Heart right ventricle (tissue), 16 donors: ENCODE data around the gene PVALEF. TPM values are rescaled to one million over a fixed set of nuclear protein-coding genes. Genes with fewer than 3 reads are reported as not detected.

Source experiments
- ATAC-seq, 8 donors: fragments of 200-7000 bp; cut with Tn5 transposase; one replicate each; pipeline ENCODE4 v1.9.1; 2020; ENCODE audit warnings: mild to moderate bottlenecking in 8 of 8, moderate library complexity in 8 of 8, moderate number of reproducible peaks in 1 of 8
- DNase-seq, 2 donors: peaks; one replicate each; pipeline ENCODE4 v3.0.0-alpha.2; 2020
- H3K27ac ChIP-seq, 10 donors: fragments of 200-600 bp; sonication (generic) in 2 of 10; one replicate each; pipeline versions ENCODE4 v1.5.0 to v1.8.0; 2020 to 2022; ENCODE audit warnings: mild to moderate bottlenecking in 3 of 10
- H3K27me3 ChIP-seq, 7 donors: fragments of 200-600 bp; one replicate each; pipeline ENCODE4 v1.8.0; 2021 to 2022; ENCODE audit warnings: mild to moderate bottlenecking in 2 of 7
- H3K36me3 ChIP-seq, 9 donors: fragments of 200-600 bp; sonication (generic) in 1 of 9; one replicate each; pipeline versions ENCODE4 v1.5.0 to v1.8.0; 2020 to 2022; ENCODE audit warnings: mild to moderate bottlenecking in 2 of 9
- H3K4me1 ChIP-seq, 9 donors: fragments of 200-600 bp; sonication (generic) in 1 of 9; one replicate each; pipeline versions ENCODE4 v1.5.0 to v1.8.0; 2020 to 2022; ENCODE audit warnings: mild to moderate bottlenecking in 4 of 9
- H3K4me3 ChIP-seq, 10 donors: fragments of 200-600 bp; sonication (generic) in 2 of 10; one replicate each; pipeline versions ENCODE4 v1.5.0 to v1.8.0; 2020 to 2022; ENCODE audit warnings: mild to moderate bottlenecking in 7 of 10, moderate library complexity in 2 of 10
- H3K9me3 ChIP-seq, 11 donors: fragments of 200-600 bp in 10 of 11; sonication (generic) in 2 of 11; one replicate each; pipeline versions ENCODE4 v1.5.0 to v1.8.0; 2013 to 2022; ENCODE audit warnings: mild to moderate bottlenecking in 2 of 11, control low read depth in 1 of 11, moderate library complexity in 1 of 11
- WGBS, 2 donors: extraction: QIAGEN DNeasy Blood & Tissue Kit; methylation state at CpG; one replicate each; pipeline ENCODE4 v1.1.7; 2013; ENCODE audit warnings: inconsistent platforms in 1 of 2; 5-methylcytosine and 5-hydroxymethylcytosine counted together
- intact Hi-C, 10 donors: fragments of 100-400 bp; cut with DNase I; formaldehyde crosslinking; loops; one replicate each; pipeline versions ENCODE4 v1.11.1 to v1.14.2; 2022
- polyA plus RNA-seq, 2 donors: library from polyadenylated mRNA; stranded (reverse); fragments of 200-250 nt; gene quantifications; one replicate each; pipeline ENCODE4 v1.2.3, GENCODE V29; 2013
- total RNA-seq, 10 donors: library from RNA; stranded (reverse); fragmentation: NEBNext Ultra II Directional in 3 of 10; extraction: Animal tissue kit (Norgen Biotek cat#: 25700) in 3 of 10; gene quantifications; one replicate each; pipeline versions ENCODE4 v1.2.1 to v1.2.4, GENCODE V29; 2021 to 2023
- TF ChIP-seq, protein P1 (sequence below), 9 donors: fragments of 200-600 bp; sonication (generic) in 2 of 9; IDR thresholded peaks; one replicate each; pipeline versions ENCODE4 v1.5.0 to v1.8.0; 2021 to 2022; ENCODE audit warnings: antibody characterized with exemption in 9 of 9, mild to moderate bottlenecking in 5 of 9, moderate library complexity in 1 of 9
- donor health status: Arrhythmogenic right ventricular cardiomyopathy.
- donor health status: ischemic (EF 13 %, LVEDD 7.1; RV severe dilation, severe dysfunction).
- donor health status: healthy with polysubstance abuse.
- donor health status: DM: no; HTN: yes; CAD: no.
- donor health status: DM: no; HTN: no; CAD: no.
- donor health status: ischemic (EF 25% LVEDD 6.9; RV normal size, moderate dysfunction).
- donor health status: ischemic (EF 25% LVEDD 5.7; RV mildly dilated, moderate dysfunction).
- donor health status: healthy.
- donor health status: DM: yes; HTN: yes; CAD: no.
- donor health status: Ischemic cardiomyopathy.
- donor health status: ischemic (EF 35%, LVEDD 5.7; RV mildly dilated, moderate dysfunction).
- donor health status: nonischemic (EF 11% LVEDD 7.7; RV severe dilation, severe dysfunction).
- donor health status: DM: yes; HTN: yes; CAD: no.
- donor health status: PGD.
- donor health status: ischemic (EF 29% LVEDD 5.4; RV normal size, mild dysfunction).
- donor health status: nonischemic (EF 23%, LVEDD 6.1; RV moderate dilation, normal function).

PVALEF gene
- total and polyA plus RNA-seq, 12 donors, result not detected

DNA sequence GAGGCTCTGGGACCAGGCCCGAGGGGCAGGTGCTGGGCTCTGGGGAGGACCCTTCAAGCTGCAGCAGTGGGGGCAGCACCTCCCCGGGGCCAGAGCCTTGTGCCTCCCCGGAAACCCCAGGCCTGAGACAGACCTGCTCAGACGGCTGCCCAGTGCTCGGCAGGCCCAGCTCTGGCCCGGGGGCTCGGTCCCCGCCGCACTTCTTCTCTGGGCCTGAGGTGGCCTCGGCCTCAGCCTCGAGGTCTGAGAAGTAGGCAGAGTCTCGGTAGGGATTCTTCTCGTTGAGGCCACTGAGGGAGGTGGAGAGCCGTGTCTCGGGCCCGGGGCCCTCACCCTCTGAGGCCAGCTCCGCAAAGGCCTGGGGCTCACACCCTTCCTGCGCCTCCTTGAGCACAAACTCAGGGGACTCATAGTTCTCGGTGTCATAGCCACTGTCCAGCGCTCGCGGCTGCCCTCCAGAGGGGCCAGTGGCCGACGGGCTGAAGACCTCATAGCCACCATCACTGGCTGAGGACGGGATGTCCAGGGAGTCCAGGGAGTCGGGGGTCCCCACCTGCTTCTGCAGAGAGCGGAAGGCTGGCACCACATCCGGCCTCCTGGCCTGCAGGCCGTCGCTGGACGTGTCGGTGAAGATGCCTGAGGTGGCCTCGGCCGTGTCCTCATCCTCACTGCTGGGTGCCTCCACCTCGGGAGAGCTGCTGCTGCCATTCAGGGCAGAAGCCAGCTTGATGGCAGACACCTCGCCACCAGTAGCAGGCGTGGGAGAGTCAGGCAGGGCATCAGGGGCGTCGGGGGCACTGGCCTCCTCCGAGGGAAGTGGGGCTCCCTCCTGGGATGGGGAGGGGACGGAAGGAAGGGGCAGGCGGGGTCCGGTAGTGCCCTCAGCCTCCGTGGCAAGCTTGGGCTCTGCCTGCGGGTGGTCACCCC, 44.3 kb upstream of the PVALEF start:
- DNase-seq, result no peak
- Histone ChIP-seq H3K4me1 (peaks cover 3 to 19% (median 15%) of the 10 kb centered on the region in 9 donors), H3K36me3 (peaks cover 0 to 12% (median 0%) of the 10 kb centered on the region in 9 donors), H3K27me3 (peaks cover 0 to 36% (median 14%) of the 10 kb centered on the region in 7 donors), H3K9me3 (no peaks in the 10 kb centered on the region), H3K4me3 (no peak overlapping the region), H3K27ac (no peak overlapping the region)
- intact Hi-C loops, result no loop called here
- TF ChIP-seq, protein P1, sequence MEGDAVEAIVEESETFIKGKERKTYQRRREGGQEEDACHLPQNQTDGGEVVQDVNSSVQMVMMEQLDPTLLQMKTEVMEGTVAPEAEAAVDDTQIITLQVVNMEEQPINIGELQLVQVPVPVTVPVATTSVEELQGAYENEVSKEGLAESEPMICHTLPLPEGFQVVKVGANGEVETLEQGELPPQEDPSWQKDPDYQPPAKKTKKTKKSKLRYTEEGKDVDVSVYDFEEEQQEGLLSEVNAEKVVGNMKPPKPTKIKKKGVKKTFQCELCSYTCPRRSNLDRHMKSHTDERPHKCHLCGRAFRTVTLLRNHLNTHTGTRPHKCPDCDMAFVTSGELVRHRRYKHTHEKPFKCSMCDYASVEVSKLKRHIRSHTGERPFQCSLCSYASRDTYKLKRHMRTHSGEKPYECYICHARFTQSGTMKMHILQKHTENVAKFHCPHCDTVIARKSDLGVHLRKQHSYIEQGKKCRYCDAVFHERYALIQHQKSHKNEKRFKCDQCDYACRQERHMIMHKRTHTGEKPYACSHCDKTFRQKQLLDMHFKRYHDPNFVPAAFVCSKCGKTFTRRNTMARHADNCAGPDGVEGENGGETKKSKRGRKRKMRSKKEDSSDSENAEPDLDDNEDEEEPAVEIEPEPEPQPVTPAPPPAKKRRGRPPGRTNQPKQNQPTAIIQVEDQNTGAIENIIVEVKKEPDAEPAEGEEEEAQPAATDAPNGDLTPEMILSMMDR (IDR thresholded peaks at IDR 0.05), result no peak
- ATAC-seq, result no peak
- WGBS, 2 donors, result 79 to 81% methylated on average over 45 of the region's 45 CpGs

- H3K27me3 ChIP-seq, result peaks cover 0 to 36% (median 14%) of the 10 kb centered on the region in 7 donors
- H3K4me1 ChIP-seq, result peaks cover 3 to 23% (median 17%) of the 10 kb centered on the region in 9 donors
- H3K36me3 ChIP-seq, result peaks cover 0 to 3% (median 0%) of the 10 kb centered on the region in 9 donors
- intact Hi-C loops, result no loop called here
- H3K9me3 ChIP-seq, result no peaks in the 10 kb centered on the region
- DNase-seq (no peak), ATAC-seq (no peak)
- TF ChIP-seq, protein P1 (IDR thresholded peaks at IDR 0.05), result no peak
- no peak overlapping the region for H3K27ac ChIP-seq
- WGBS, 2 donors, result 25 to 47% methylated on average over 70 to 109 of the region's 109 CpGs
- H3K4me3 ChIP-seq, result no peak overlapping the region
These were observed 43.2 kb upstream of the PVALEF start for GRCh38 chr17:81121841-81122733.

DNA sequence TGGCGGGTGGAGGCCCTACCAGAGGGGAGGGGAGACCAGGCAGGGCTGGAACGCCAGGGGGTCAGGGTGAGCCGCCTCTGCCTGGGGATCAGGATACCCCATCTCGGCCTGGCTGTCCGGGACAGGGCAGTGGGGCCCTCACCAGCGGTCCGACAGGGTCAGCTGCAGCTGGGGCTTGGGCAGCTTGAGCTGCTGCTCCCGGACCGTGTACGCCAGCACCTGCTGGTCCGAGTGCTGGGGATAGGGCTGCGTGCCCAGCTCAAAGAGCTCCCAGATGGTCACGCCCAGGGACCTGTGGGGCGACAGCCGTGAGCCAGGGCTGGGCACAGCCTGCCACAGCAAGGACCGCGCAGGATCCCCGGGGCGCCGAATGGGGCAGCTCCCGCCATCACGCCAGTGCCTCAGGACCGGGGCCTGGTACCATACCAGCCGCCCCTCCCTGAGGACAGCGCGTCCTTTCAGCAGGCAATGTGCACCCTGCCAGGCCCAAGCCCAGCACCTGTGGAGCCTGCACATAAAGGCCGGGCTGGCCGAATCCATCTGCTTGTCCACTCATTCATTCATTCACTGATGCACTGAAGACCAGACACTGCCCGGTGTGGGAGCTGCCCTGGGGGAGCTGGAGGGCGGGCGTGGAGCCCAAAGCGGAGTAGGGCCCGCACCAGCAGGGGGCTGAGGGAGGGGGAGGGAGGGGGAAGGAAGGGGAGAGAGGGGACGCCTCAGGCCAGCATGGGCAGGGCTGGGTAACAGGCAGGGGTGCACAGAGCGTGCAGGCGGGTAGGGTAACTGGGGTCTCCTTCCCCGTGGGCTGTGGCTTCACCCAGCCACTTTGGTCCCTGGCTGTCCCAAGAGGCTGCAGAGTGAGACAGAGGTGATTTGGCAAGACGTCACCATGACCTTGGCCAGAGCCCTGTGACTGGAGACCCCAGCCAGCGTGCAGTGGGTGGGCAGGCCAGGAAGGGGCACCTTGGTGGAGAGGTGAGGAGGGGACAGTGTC, 42.0 kb upstream of the PVALEF start:
- peaks cover 0 to 33% (median 14%) of the 10 kb centered on the region in 7 donors for H3K27me3 ChIP-seq
- 90 to 91% methylated on average over 38 to 39 of the region's 39 CpGs for WGBS, 2 donors
- no peaks in the 10 kb centered on the region for H3K9me3 ChIP-seq
- H3K4me1 ChIP-seq, result peaks cover 3 to 23% (median 16%) of the 10 kb centered on the region in 9 donors
- intact Hi-C loops, result no loop called here
- ATAC-seq (no peak), DNase-seq (no peak)
- H3K27ac ChIP-seq, result no peak overlapping the region
- peaks cover 0 to 3% (median 0%) of the 10 kb centered on the region in 9 donors for H3K36me3 ChIP-seq
- no peak overlapping the region for H3K4me3 ChIP-seq
- TF ChIP-seq, protein P1 (IDR thresholded peaks at IDR 0.05), result no peak
